GM23248 (cell line): ENCODE data around the gene SERPINH1.

Experiments used
- EZH2 ChIP-seq: fragments of 200-600 bp; sonication (generic); IDR thresholded peaks from 2 replicates; pipeline ENCODE4 v1.6.1; 2018; ENCODE audit warnings: antibody characterized with exemption, mild to moderate bottlenecking; ENCODE audit not compliant: insufficient read depth, poor library complexity, severe bottlenecking
- EZH2phosphoT487 ChIP-seq: fragments of 200-600 bp; sonication (generic); IDR thresholded peaks from 2 replicates; pipeline ENCODE4 v1.6.1; 2018; ENCODE audit warnings: antibody characterized with exemption, moderate library complexity, mild to moderate bottlenecking, low read depth; ENCODE audit not compliant: insufficient read depth

DNA sequence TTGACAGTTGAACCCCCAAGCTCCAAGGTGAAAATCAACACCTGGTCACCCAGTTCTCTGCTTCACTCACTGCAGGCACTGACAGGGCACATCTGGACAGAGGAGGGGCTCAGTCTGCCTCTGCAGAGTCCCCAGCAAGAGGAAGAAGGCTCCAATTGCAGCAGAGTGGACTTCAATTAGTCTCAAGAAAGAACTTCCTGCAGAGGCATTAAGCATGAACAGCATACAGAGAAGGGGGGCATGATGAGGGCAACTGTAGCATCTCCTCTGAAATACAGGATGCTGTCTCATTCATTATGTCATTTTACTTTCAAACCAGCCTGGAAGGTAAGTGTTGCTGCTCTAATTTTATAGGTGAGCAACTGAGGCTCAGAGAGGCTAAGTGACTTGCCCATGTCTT, 47.5 kb upstream of the SERPINH1 start:
- TF ChIP-seq EZH2 (no peak), EZH2phosphoT487 (no peak)
